HCT116 (cell line): ENCODE results near the gene SLC17A4.

Experiments
- CEBPB ChIP-seq: IDR thresholded peaks from 2 replicates; pipeline ENCODE4 v1.6.1; 2012; ENCODE audit warnings: low read depth
- EGR1 ChIP-seq: IDR thresholded peaks from 2 replicates; pipeline ENCODE4 v1.6.1; 2012; ENCODE audit warnings: low read depth
- EZH2 ChIP-seq: fragments of 200-600 bp; sonication (generic); IDR thresholded peaks from 2 replicates; pipeline ENCODE4 v1.6.1; 2017; ENCODE audit warnings: antibody characterized with exemption, mixed run types
- POLR2A ChIP-seq: IDR thresholded peaks from 2 replicates; pipeline ENCODE4 v1.7.0; 2011; ENCODE audit warnings: borderline replicate concordance; ENCODE audit not compliant: insufficient read depth, insufficient read length; ENCODE audit errors: extremely low read depth
- SP1 ChIP-seq: IDR thresholded peaks from 2 replicates; pipeline ENCODE4 v1.6.1; 2012; ENCODE audit warnings: low read depth
- ZNF274 ChIP-seq: fragments of 200-500 bp; sonication (Bioruptor generic); IDR thresholded peaks from 2 replicates; pipeline ENCODE4 v1.6.1; 2014; ENCODE audit warnings: mild to moderate bottlenecking, low read depth, low read length, inconsistent platforms
- TF ChIP-seq, protein P1 (sequence below): IDR thresholded peaks from 2 replicates; pipeline ENCODE4 v1.6.1; 2012
- TF ChIP-seq, protein P2 (sequence below), 3 experiments: fragments of 200-600 bp in 1 of 3; sonication (generic) in 1 of 3; IDR thresholded peaks in 2 of 3; conservative IDR thresholded peaks in 1 of 3; 2 replicates each; pipeline ENCODE4 v1.5.1; 2012 to 2017; ENCODE audit warnings: low read depth in 2 of 3, low read length in 2 of 3, antibody characterized with exemption in 1 of 3, borderline replicate concordance in 1 of 3, control low read depth in 1 of 3, mild to moderate bottlenecking in 1 of 3, mixed read lengths in 1 of 3, mixed run types in 1 of 3, moderate library complexity in 1 of 3; ENCODE audit not compliant: insufficient read depth in 1 of 3
- TF ChIP-seq, protein P3 (sequence below): IDR thresholded peaks from 2 replicates; pipeline ENCODE4 v1.6.1; 2011; ENCODE audit warnings: mild to moderate bottlenecking, low read length, moderate library complexity; ENCODE audit not compliant: insufficient replicate concordance; ENCODE audit errors: extremely low read depth

DNA sequence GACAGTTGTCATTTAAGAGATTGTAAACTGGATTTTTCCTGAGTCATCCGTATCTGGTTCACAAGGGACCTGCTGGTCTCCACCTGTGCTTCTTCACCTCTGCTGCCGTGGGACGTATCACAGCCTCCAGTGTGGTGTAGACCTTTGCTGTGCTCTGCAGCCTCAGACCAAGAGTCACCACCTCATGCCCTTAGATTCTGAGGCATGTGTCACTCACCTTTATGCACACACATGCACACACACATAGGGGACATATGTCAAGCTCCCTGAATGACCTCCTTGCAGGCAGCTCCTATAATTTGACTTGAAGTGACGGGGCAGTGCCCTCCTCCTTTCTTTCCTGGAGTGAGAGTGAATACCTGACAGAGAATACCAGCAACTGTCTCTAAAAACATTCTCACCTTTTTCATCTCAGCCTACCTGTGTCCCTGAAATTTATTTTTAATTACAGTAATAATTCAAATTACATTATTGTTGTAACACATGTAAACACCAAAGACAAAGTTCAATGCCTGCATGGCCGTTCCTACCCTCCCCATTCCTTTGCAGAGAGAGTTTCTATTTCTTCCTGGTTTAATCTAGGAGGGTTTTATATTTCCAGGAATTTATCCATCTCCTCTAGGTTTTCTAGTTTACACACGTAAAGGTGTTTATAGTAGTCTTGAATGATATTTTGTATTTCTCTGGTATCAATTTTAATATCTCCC, 3.5 kb downstream of the SLC17A4 start:
- TF ChIP-seq, protein P1, sequence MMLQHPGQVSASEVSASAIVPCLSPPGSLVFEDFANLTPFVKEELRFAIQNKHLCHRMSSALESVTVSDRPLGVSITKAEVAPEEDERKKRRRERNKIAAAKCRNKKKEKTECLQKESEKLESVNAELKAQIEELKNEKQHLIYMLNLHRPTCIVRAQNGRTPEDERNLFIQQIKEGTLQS: no peak
- TF ChIP-seq, protein P2, sequence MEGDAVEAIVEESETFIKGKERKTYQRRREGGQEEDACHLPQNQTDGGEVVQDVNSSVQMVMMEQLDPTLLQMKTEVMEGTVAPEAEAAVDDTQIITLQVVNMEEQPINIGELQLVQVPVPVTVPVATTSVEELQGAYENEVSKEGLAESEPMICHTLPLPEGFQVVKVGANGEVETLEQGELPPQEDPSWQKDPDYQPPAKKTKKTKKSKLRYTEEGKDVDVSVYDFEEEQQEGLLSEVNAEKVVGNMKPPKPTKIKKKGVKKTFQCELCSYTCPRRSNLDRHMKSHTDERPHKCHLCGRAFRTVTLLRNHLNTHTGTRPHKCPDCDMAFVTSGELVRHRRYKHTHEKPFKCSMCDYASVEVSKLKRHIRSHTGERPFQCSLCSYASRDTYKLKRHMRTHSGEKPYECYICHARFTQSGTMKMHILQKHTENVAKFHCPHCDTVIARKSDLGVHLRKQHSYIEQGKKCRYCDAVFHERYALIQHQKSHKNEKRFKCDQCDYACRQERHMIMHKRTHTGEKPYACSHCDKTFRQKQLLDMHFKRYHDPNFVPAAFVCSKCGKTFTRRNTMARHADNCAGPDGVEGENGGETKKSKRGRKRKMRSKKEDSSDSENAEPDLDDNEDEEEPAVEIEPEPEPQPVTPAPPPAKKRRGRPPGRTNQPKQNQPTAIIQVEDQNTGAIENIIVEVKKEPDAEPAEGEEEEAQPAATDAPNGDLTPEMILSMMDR (IDR thresholded peaks at IDR 0.05 in 2 of 3, conservative IDR thresholded peaks at IDR 0.05 in 1 of 3; ENCODE audit: borderline replicate concordance in 1 of 3, insufficient read depth in 1 of 3, low read depth in 2 of 3, low read length in 2 of 3): no peak
- no peak for TF ChIP-seq ZNF274
- TF ChIP-seq, protein P3, sequence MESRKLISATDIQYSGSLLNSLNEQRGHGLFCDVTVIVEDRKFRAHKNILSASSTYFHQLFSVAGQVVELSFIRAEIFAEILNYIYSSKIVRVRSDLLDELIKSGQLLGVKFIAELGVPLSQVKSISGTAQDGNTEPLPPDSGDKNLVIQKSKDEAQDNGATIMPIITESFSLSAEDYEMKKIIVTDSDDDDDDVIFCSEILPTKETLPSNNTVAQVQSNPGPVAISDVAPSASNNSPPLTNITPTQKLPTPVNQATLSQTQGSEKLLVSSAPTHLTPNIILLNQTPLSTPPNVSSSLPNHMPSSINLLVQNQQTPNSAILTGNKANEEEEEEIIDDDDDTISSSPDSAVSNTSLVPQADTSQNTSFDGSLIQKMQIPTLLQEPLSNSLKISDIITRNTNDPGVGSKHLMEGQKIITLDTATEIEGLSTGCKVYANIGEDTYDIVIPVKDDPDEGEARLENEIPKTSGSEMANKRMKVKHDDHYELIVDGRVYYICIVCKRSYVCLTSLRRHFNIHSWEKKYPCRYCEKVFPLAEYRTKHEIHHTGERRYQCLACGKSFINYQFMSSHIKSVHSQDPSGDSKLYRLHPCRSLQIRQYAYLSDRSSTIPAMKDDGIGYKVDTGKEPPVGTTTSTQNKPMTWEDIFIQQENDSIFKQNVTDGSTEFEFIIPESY: no peak
- TF ChIP-seq EGR1: no peak
- no peak for TF ChIP-seq SP1
- TF ChIP-seq POLR2A: no peak
- no peak for TF ChIP-seq CEBPB
- no peak for TF ChIP-seq EZH2
